ENCODE measurements around the gene COG4.
A peak's percentile ranks its signal among the peaks of the same experiment; 100 is the strongest.

COG4 gene

DNA sequence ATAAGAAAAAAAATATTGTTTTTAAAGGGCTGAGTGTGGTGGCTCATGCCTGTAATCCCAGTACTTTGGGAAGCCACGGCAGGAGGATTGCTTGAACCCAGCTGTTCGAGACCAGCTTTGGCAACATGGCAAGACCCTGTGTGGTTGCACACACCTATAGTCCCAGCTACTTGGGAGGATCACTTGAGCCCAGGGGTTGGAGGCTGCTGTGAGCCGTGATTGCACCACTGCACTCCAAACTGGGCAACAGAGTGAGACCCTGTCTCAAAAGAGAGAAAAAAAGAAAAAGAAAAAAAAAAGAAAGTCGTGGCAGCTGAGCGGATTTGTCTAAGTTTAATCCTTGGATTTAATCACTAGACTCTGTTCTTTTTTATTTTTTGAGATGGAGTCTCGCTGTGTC, 75.3 kb downstream of the COG4 start:
- H3K27ac ChIP-seq = no peak overlapping the region
- DNase-seq (ENCODE audit: low spot score) = no peak
- no peak overlapping the region for H3K4me3 ChIP-seq
- no peak for TF ChIP-seq CTCF (IDR thresholded peaks at IDR 0.05)

DNA sequence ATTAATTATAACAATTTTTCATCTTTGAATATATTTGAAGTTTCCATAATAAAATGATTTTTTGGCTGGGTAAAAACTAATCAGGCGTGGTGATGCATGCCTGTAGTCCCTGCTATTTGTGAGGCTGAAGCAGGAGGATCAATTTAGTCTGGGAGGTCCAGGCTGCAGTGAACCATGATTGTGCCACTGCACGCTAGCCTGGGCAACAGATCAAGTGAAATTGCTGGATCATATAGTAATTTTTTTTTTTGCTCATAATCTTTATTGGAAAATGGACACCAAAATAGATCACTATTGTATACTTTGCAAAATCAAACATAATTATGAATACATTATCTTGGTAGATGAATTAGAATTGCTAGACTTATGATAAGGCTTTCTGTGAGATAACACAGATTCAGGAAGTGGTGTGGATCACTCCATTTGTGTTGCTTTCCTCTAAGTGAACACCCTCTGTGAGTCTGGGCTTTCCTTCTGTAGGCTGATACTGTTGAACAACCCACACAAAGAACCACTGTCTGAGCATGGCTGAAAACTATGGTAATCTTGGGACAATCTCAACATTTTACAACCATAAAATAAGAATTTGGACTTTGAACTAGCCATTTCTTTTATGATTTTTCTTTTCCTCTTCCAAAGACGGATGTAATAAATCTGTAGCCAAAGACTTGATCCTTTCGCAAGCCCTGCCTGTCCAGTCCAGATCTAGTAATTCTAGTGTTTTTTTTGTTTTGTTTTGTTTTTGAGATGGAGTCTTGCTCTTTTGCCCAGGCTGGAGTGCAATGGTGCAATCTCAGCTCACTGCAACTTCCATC, 78.9 kb downstream of the COG4 start:
- Histone ChIP-seq H3K4me3 (no peak overlapping the region), H3K27ac (no peak overlapping the region)
- no peak for TF ChIP-seq CTCF (IDR thresholded peaks at IDR 0.05)
- DNase-seq (ENCODE audit: low spot score) = no peak

DNA sequence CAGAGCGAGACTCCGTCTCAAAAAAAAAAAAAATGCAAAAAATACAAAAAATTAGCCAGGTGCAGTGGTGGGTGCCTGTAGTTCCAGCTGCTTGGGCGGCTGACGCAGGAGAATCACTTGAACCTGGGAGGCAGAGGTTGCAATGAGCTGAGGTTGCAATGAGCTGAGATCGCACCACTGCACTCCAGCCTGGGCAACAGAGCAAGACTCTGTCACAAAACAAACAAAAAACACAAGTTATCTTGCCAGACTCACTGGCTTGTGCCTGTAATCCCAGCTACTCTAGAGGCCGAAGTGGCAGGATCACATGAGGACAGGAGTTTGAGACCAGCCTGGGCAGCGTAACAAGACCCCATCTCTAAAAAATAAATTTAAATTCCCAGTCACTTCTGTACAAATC, 81.0 kb downstream of the COG4 start:
- no peak for TF ChIP-seq CTCF (IDR thresholded peaks at IDR 0.05)
- Histone ChIP-seq H3K4me3 (no peak overlapping the region), H3K27ac (no peak overlapping the region)
- no peak for DNase-seq (ENCODE audit: low spot score)

GRCh38 chr16:70441406-70441990, 81.9 kb downstream of the COG4 start:
- no peak for DNase-seq (ENCODE audit: low spot score)
- Histone ChIP-seq H3K4me3 (no peak overlapping the region), H3K27ac (no peak overlapping the region)
- TF ChIP-seq CTCF (IDR thresholded peaks at IDR 0.05) = no peak

DNA sequence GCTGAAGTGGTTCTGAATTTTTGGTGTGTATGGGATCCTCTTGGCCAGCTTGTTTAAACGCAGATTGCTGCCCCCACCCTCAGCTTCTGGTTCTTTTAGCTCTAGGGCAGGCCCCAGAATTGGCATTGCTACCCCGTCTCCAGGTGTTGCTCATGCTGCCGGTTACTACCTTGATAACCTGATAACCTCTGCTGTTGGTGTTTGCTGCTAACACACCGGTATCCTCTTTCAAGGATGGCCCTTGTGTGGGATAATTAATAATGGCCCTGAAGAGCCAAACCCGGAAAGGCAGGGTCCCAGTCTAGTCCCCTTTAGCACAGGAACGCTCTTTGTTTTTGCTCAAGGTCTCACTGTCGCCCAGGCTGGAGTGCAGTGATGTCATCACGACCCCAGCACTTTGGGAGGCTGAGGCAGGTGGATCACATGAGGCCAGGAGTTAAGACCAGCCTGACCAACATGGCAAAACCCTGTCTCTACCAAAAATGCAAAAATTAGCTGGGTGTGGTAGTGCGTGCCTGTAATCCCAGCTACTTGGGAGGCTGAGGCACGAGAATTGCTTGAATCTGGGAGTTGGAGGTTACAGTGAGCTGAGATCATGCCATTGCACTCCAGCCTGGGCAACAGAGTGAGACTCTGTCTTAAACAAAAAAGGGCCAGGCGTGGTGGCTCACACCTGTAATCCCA, 83.2 kb downstream of the COG4 start:
- H3K27ac ChIP-seq = no peak overlapping the region
- no peak for TF ChIP-seq CTCF (IDR thresholded peaks at IDR 0.05)
- no peak overlapping the region for H3K4me3 ChIP-seq
- no peak for DNase-seq (ENCODE audit: low spot score)

GRCh38 chr16:70438969-70439862, 84.1 kb downstream of the COG4 start, which contains the start of gene ST3GAL2:
TSS of gene ST3GAL2 (minus strand) at chr16:70439100. CDS start at chr16:70398530, 40,570 bp downstream.
- no peak for TF ChIP-seq CTCF (IDR thresholded peaks at IDR 0.05)
- Histone ChIP-seq H3K4me3 (peak within 1 kb of the TSS; percentile 96), H3K27ac (peak within 1 kb of the TSS; percentile 53 to 94)
- peak; percentile 97 for DNase-seq (ENCODE audit: low spot score)

All from coronary artery (tissue), 2 donors.